GM10248 (cell line): ENCODE data around the gene PNKP.

Source experiments
- CTCF ChIA-PET: fragments of 300-600 bp; sonication (Branson Sonifier 250); formaldehyde crosslinking; extraction: SDS; loops from one replicate; lab custom pipeline; 2021; ENCODE audit warnings: antibody characterized with exemption; lab: Yijun Ruan, JAX
- POLR2A ChIA-PET: fragments of 350-650 bp; sonication (Branson Sonifier 250); formaldehyde crosslinking; extraction: SDS; loops from one replicate; lab custom pipeline; 2020; ENCODE audit warnings: antibody characterized with exemption; lab: Yijun Ruan, JAX
- DNase-seq: peaks from one replicate; pipeline ENCODE4 v3.0.0; 2012; ENCODE audit errors: extremely low spot score
- CTCF ChIP-seq: IDR thresholded peaks from 2 replicates; pipeline ENCODE4 v1.5.1; 2012; ENCODE audit warnings: mild to moderate bottlenecking, low read depth; ENCODE audit errors: extremely low read depth, missing control alignments, control extremely low read depth

PNKP gene

GRCh38 chr19:49831592-49831991 is 35.8 kb downstream of the PNKP start:
- POLR2A ChIA-PET = no interaction called here
- CTCF ChIA-PET = no interaction called here
- TF ChIP-seq CTCF = no peak
- DNase-seq = no peak

- CTCF ChIA-PET = no interaction called here
- no peak for DNase-seq
- POLR2A ChIA-PET = no interaction called here
- no peak for TF ChIP-seq CTCF
These were observed 36.6 kb downstream of the PNKP start for GRCh38 chr19:49830766-49831165.

GRCh38 chr19:49829721-49830120 is 37.7 kb downstream of the PNKP start:
- ChIA-PET POLR2A (no interaction called here), CTCF (no interaction called here)
- no peak for DNase-seq
- no peak for TF ChIP-seq CTCF

GRCh38 chr19:49829200-49829599 is 38.2 kb downstream of the PNKP start:
- ChIA-PET CTCF (no interaction called here), POLR2A (no interaction called here)
- no peak for DNase-seq
- no peak for TF ChIP-seq CTCF

- DNase-seq = no peak
- TF ChIP-seq CTCF = no peak
- ChIA-PET CTCF (no interaction called here), POLR2A (no interaction called here)
These were observed 40.3 kb downstream of the PNKP start for GRCh38 chr19:49827034-49827433.

GRCh38 chr19:49824662-49825061 is 42.7 kb downstream of the PNKP start:
- ChIA-PET POLR2A (no interaction called here), CTCF (interaction anchor here (1.2 kb wide), 1 partner anchor 20 kb away, joined by 3 read pairs; no protein-coding TSS in a partner anchor)
- DNase-seq = no peak
- TF ChIP-seq CTCF = no peak

GRCh38 chr19:49823472-49823871 is 43.9 kb downstream of the PNKP start:
- no peak for DNase-seq
- ChIA-PET CTCF (interaction anchor here (1.2 kb wide), 1 partner anchor 21 kb away, joined by 3 read pairs; no protein-coding TSS in a partner anchor), POLR2A (no interaction called here)
- TF ChIP-seq CTCF = no peak
